H1 (cell line): ENCODE measurements around the gene CD7. TPM values are rescaled to one million over a fixed set of nuclear protein-coding genes. Genes with fewer than 3 reads are reported as not detected.

ENCODE experiments used
- BACH1 ChIP-seq: IDR thresholded peaks from 2 replicates; pipeline ENCODE4 v1.6.1; 2012; ENCODE audit warnings: low read length, improper control_type of control experiment
- CREB1 ChIP-seq: IDR thresholded peaks from 2 replicates; pipeline ENCODE4 v1.6.1; 2012; ENCODE audit warnings: inconsistent platforms
- EP300 ChIP-seq, 2 experiments: IDR thresholded peaks; 1 replicate in 1 of 2; 2 replicates in 1 of 2; pipeline ENCODE4 v1.6.1; 2011 to 2012; ENCODE audit warnings: low read depth in 2 of 2, low read length in 2 of 2, mild to moderate bottlenecking in 2 of 2, borderline replicate concordance in 1 of 2, inconsistent platforms in 1 of 2, moderate library complexity in 1 of 2
- KDM5A ChIP-seq: fragments of 200-600 bp; IDR thresholded peaks from 2 replicates; pipeline ENCODE4 v1.7.1; 2012; ENCODE audit warnings: mild to moderate bottlenecking, low read length, inconsistent platforms, mixed read lengths
- MAFK ChIP-seq: IDR thresholded peaks from 2 replicates; pipeline ENCODE4 v1.6.1; 2012; ENCODE audit warnings: low read depth, mild to moderate bottlenecking, improper control_type of control experiment, low read length
- RFX5 ChIP-seq: IDR thresholded peaks from 2 replicates; pipeline ENCODE4 v1.6.1; 2011; ENCODE audit warnings: low read depth, low read length, improper control_type of control experiment, borderline replicate concordance
- TAF1 ChIP-seq: IDR thresholded peaks from 2 replicates; pipeline ENCODE4 v1.6.1; 2011; ENCODE audit warnings: mild to moderate bottlenecking, low read depth, low read length
- USF2 ChIP-seq: IDR thresholded peaks from 2 replicates; pipeline ENCODE4 v1.6.1; 2011; ENCODE audit warnings: low read length, improper control_type of control experiment
- polyA plus RNA-seq, 7 experiments: library from polyadenylated mRNA; depleted of rRNA in 3 of 7; stranded (reverse) in 5 of 7; unstranded in 2 of 7; fragments of >200 nt in 5 of 7; fragments of 200-250 nt in 2 of 7; gene quantifications; 1 replicate in 5 of 7; 2 replicates in 1 of 7; 4 replicates in 1 of 7; pipeline versions ENCODE4 v1.2.1 to v1.2.3, GENCODE V29; 2011 to 2013; ENCODE audit warnings: missing spikeins in 2 of 7, mixed read lengths in 2 of 7
- total RNA-seq: library from RNA; stranded (reverse); fragmentation: NEBNext Ultra II Directional; extraction: Animal tissue kit (Norgen Biotek cat#: 25700); gene quantifications from 2 replicates; pipeline ENCODE4 v1.2.1, GENCODE V29; 2021

CD7 gene
- total and polyA plus RNA-seq, 2 of the 8 experiments (the other 6 are each of a cell fraction or from before 2014, with no cell fraction given), result 0.83 to 0.86 TPM

- no peak for TF ChIP-seq USF2
- no peak for TF ChIP-seq CREB1
- TF ChIP-seq RFX5, result no peak
- TF ChIP-seq KDM5A, result no peak
- TF ChIP-seq BACH1, result peak; percentile 91
- no peak for TF ChIP-seq EP300 (IDR thresholded peaks at IDR 0.05; ENCODE audit: borderline replicate concordance in 1 of 2, low read depth in 2 of 2, low read length in 2 of 2)
- peak; percentile 89 for TF ChIP-seq MAFK
- no peak for TF ChIP-seq TAF1
Measured at GRCh38 chr17:82358465-82359350, 41.3 kb upstream of the CD7 start, which contains the start of gene TEX19 (continued).
